Osteocyte (in vitro differentiated cells): Measurements from ENCODE around the gene ZNF281. TPM values are rescaled to one million over a fixed set of nuclear protein-coding genes. Genes with fewer than 3 reads are reported as not detected.
A peak's percentile ranks its signal among the peaks of the same experiment; 100 is the strongest.
"Not testable (repeated sequence)": the region's sequence is repeated elsewhere in the genome, so short reads cannot be mapped to it uniquely, and the experiment has no call there.

ENCODE experiments used
- DNase-seq: peaks from one replicate; pipeline ENCODE4 v3.0.0; 2021; ENCODE audit warnings: mixed read lengths; ENCODE audit not compliant: unreplicated experiment; ENCODE audit errors: extremely low spot score
- H3K27ac Mint-ChIP-seq: one replicate; pipeline ENCODE4 v1.8.0; 2021; ENCODE audit warnings: mild to moderate bottlenecking, mixed read lengths; ENCODE audit not compliant: unreplicated experiment
- H3K27me3 Mint-ChIP-seq: one replicate; pipeline ENCODE4 v1.8.0; 2021; ENCODE audit warnings: mixed read lengths; ENCODE audit not compliant: unreplicated experiment
- H3K36me3 Mint-ChIP-seq: one replicate; pipeline ENCODE4 v1.8.0; 2021; ENCODE audit warnings: mixed read lengths; ENCODE audit not compliant: unreplicated experiment
- H3K4me1 Mint-ChIP-seq: one replicate; pipeline ENCODE4 v1.8.0; 2021; ENCODE audit warnings: mixed read lengths; ENCODE audit not compliant: unreplicated experiment
- H3K4me3 Mint-ChIP-seq: one replicate; pipeline ENCODE4 v1.8.0; 2021; ENCODE audit warnings: mild to moderate bottlenecking, moderate library complexity, mixed read lengths; ENCODE audit not compliant: unreplicated experiment
- H3K9me3 Mint-ChIP-seq: one replicate; pipeline ENCODE4 v1.8.0; 2021; ENCODE audit warnings: mixed read lengths; ENCODE audit not compliant: unreplicated experiment
- CTCF ChIP-seq: fragments of 200-600 bp; sonication (generic); IDR thresholded peaks from 2 replicates; pipeline ENCODE4 v1.5.0; 2021; ENCODE audit warnings: antibody characterized with exemption, mild to moderate bottlenecking, moderate library complexity
- total RNA-seq: library from RNA; stranded (reverse); gene quantifications from 2 replicates; pipeline ENCODE4 v1.2.1, GENCODE V29; 2021

Gene ZNF281
- total RNA-seq, 1 donor from 2014 or later: 18.2 TPM

- DNase-seq: no peak
- Mint-ChIP-seq H3K36me3 (no peaks in the 10 kb centered on the region), H3K27me3 (no peaks in the 10 kb centered on the region), H3K4me3 (no peak overlapping the region), H3K9me3 (peaks cover 7% of the 10 kb centered on the region), H3K27ac (no peak overlapping the region), H3K4me1 (peaks cover 10% of the 10 kb centered on the region)
- TF ChIP-seq CTCF: no peak
These were observed 32.8 kb upstream of the ZNF281 start for GRCh38 chr1:200442537-200443156.

GRCh38 chr1:200442023-200442422 is 32.2 kb upstream of the ZNF281 start:
- TF ChIP-seq CTCF: no peak
- Mint-ChIP-seq H3K9me3 (peaks cover 7% of the 10 kb centered on the region), H3K36me3 (no peaks in the 10 kb centered on the region), H3K4me1 (peaks cover 12% of the 10 kb centered on the region), H3K27me3 (no peaks in the 10 kb centered on the region), H3K4me3 (no peak overlapping the region), H3K27ac (no peak overlapping the region)
- no peak for DNase-seq

- no peak for DNase-seq
- Mint-ChIP-seq H3K36me3 (no peaks in the 10 kb centered on the region), H3K27me3 (no peaks in the 10 kb centered on the region), H3K4me1 (peaks cover 12% of the 10 kb centered on the region), H3K9me3 (no peaks in the 10 kb centered on the region), H3K4me3 (no peak overlapping the region), H3K27ac (no peak overlapping the region)
- no peak for TF ChIP-seq CTCF
These were observed 29.1 kb upstream of the ZNF281 start for GRCh38 chr1:200438911-200439310.

GRCh38 chr1:200438413-200438812 is 28.6 kb upstream of the ZNF281 start:
- not testable (repeated sequence) for H3K36me3 Mint-ChIP-seq, H3K9me3 Mint-ChIP-seq, H3K4me3 Mint-ChIP-seq, H3K27me3 Mint-ChIP-seq, DNase-seq
- Mint-ChIP-seq H3K4me1 (peaks cover 12% of the 10 kb centered on the region), H3K27ac (peak overlapping the region; percentile 14)

- no peak overlapping the region for H3K4me3 Mint-ChIP-seq
- no peak for TF ChIP-seq CTCF
These were observed 27.8 kb upstream of the ZNF281 start for GRCh38 chr1:200437556-200438203.

More at GRCh38 chr1:200437556-200438203, 27.8 kb upstream of the ZNF281 start:
- Mint-ChIP-seq H3K27ac (peak overlapping the region; percentile 40), H3K27me3 (no peaks in the 10 kb centered on the region), H3K36me3 (no peaks in the 10 kb centered on the region), H3K9me3 (peaks cover 4% of the 10 kb centered on the region), H3K4me1 (peaks cover 12% of the 10 kb centered on the region)
- no peak for DNase-seq
